Right lobe of liver (tissue), 4 donors: ENCODE data around the gene GCNT4.

ENCODE experiments used
- CTCF ChIP-seq, 4 donors: fragments of 200-600 bp in 3 of 4; fragments of 450-650 bp in 1 of 4; IDR thresholded peaks; one replicate each; pipeline versions ENCODE4 v1.5.1 to v1.8.0; 2016 to 2022; ENCODE audit warnings: antibody characterized with exemption in 4 of 4, mild to moderate bottlenecking in 2 of 4
- POLR2A ChIP-seq: fragments of 450-650 bp; IDR thresholded peaks from one replicate; pipeline ENCODE4 v1.6.1; 2017; ENCODE audit warnings: antibody characterized with exemption, mild to moderate bottlenecking
- donor health status: DM: no; HTN: no; CAD: no.
- donor health status: DM: no; HTN: no; CAD: no.
- donor health status: DM: no; HTN: yes; CAD: no.

DNA sequence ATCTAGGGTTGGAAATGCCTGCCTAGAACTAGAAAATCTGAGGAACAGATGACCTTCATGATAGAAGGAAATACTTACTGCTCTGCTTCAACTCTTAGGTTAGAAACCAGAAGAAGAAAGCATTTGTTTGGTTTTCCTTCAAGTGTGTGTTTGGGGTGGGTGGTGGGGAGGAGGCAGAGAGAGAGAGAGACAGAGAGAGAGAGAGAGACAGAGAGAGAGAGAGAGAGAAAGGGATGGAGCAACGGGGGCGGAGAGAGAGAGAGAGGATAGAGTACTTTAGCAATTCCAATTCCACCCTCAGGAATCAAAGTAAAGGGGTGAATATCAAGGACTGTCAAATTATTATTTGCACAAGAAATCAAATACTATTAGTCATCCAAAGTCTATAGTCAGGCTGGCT, 29.2 kb upstream of the GCNT4 start:
- TF ChIP-seq POLR2A = no peak
- TF ChIP-seq CTCF (IDR thresholded peaks at IDR 0.05) = no peak
